Hepatocyte (in vitro differentiated cells): ENCODE measurements around the gene GIMD1. TPM values are rescaled to one million over a fixed set of nuclear protein-coding genes. Genes with fewer than 3 reads are reported as not detected.
A peak's percentile ranks its signal among the peaks of the same experiment; 100 is the strongest.

Experiments used
- DNase-seq: peaks from one replicate; pipeline ENCODE4 v3.0.0-alpha.2; 2016; ENCODE audit warnings: low spot score
- H2AFZ ChIP-seq: fragments of 200-600 bp; sonication (generic); 2 replicates; pipeline ENCODE4 v1.6.0; 2016; ENCODE audit warnings: antibody characterized with exemption, mild to moderate bottlenecking
- H3K27ac ChIP-seq: fragments of 200-600 bp; sonication (generic); 2 replicates; pipeline ENCODE4 v1.5.1; 2016; ENCODE audit warnings: mild to moderate bottlenecking
- H3K27me3 ChIP-seq: fragments of 200-600 bp; sonication (generic); 2 replicates; pipeline ENCODE4 v1.6.1; 2016
- H3K36me3 ChIP-seq: fragments of 200-600 bp; sonication (generic); replicated peaks from 2 replicates; pipeline ENCODE4 v1.5.1; 2016; ENCODE audit warnings: low read depth; ENCODE audit not compliant: insufficient read depth
- H3K4me1 ChIP-seq: fragments of 200-600 bp; sonication (generic); 2 replicates; pipeline ENCODE4 v1.5.1; 2016; ENCODE audit warnings: mild to moderate bottlenecking, moderate library complexity; ENCODE audit not compliant: insufficient read depth
- H3K4me2 ChIP-seq: fragments of 200-600 bp; sonication (generic); 2 replicates; pipeline ENCODE4 v1.6.0; 2016
- H3K4me3 ChIP-seq: fragments of 200-600 bp; sonication (generic); 2 replicates; pipeline ENCODE4 v1.5.1; 2016; ENCODE audit warnings: mild to moderate bottlenecking
- H3K79me2 ChIP-seq: fragments of 200-600 bp; sonication (generic); 2 replicates; pipeline ENCODE4 v1.6.0; 2017; ENCODE audit warnings: mild to moderate bottlenecking
- H3K9me2 ChIP-seq: fragments of 200-600 bp; sonication (generic); replicated peaks from 2 replicates; pipeline ENCODE4 v1.6.0; 2017; ENCODE audit warnings: mild to moderate bottlenecking; ENCODE audit not compliant: insufficient read depth
- H3K9me3 ChIP-seq: fragments of 200-600 bp; sonication (generic); 2 replicates; pipeline ENCODE4 v1.5.1; 2016; ENCODE audit warnings: low read depth, mild to moderate bottlenecking
- H4K20me1 ChIP-seq: fragments of 200-600 bp; sonication (generic); 2 replicates; pipeline ENCODE4 v1.6.0; 2016; ENCODE audit warnings: mild to moderate bottlenecking; ENCODE audit not compliant: insufficient read depth, poor library complexity, severe bottlenecking
- EZH2 ChIP-seq: fragments of 200-600 bp; sonication (generic); IDR thresholded peaks from 2 replicates; pipeline ENCODE4 v1.6.1; 2016; ENCODE audit warnings: antibody characterized with exemption, mild to moderate bottlenecking, borderline replicate concordance
- EZH2phosphoT487 ChIP-seq: fragments of 200-600 bp; sonication (generic); IDR thresholded peaks from one replicate; pipeline ENCODE4 v1.6.1; 2018; ENCODE audit warnings: antibody characterized with exemption, mild to moderate bottlenecking, low read depth, moderate library complexity; ENCODE audit not compliant: unreplicated experiment, severe bottlenecking
- WGBS: methylation state at CpG from one replicate; pipeline ENCODE4 v1.1.6; 2016; ENCODE audit warnings: low lambda C conversion rate; ENCODE audit errors: missing lambda C conversion rate; 5-methylcytosine and 5-hydroxymethylcytosine counted together
- polyA plus RNA-seq: library from polyadenylated mRNA; unstranded; fragments of >200 nt; fragmentation: Nextera tagmentation; extraction: Ambion mirVana; gene quantifications from 2 replicates; pipeline ENCODE4 v1.2.1, GENCODE V29; 2016
- total RNA-seq: library from RNA; depleted of rRNA; stranded (reverse); fragments of >200 nt; gene quantifications from 2 replicates; pipeline ENCODE4 v1.2.3, GENCODE V29; 2014
- TF ChIP-seq, protein P1 (sequence below): fragments of 200-600 bp; sonication (generic); IDR thresholded peaks from 2 replicates; pipeline ENCODE4 v1.5.1; 2016; ENCODE audit warnings: antibody characterized with exemption, mild to moderate bottlenecking; ENCODE audit not compliant: poor library complexity

The GIMD1 gene
- total and polyA plus RNA-seq, 2 experiments from 2014 or later, result not detected

DNA sequence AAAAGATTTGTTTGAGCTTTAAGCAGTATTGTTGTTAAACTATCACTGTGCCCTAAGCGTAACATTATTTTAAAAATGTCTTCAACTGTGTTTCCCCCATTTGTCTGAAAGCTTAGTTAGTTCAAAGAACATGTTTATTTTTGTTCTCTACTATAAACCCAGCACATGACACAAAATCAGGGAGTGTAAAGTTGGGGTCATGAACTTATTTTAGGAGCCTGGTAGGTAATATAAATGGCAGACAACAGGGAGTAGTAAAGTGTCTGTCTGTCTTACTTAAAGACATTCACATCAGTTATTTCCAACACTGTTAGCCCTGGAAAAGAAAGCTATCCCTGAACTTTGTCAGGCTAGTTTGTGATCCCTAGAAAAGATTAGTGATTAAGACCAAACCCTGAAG lies 48.3 kb downstream of the GIMD1 start:
- H3K4me3 ChIP-seq, result no peak overlapping the region
- H3K27me3 ChIP-seq, result no peaks in the 10 kb centered on the region
- H3K9me2 ChIP-seq, result no peaks in the 10 kb centered on the region
- H3K36me3 ChIP-seq, result no peaks in the 10 kb centered on the region
- TF ChIP-seq EZH2phosphoT487 (no peak), EZH2 (no peak)
- TF ChIP-seq, protein P1, sequence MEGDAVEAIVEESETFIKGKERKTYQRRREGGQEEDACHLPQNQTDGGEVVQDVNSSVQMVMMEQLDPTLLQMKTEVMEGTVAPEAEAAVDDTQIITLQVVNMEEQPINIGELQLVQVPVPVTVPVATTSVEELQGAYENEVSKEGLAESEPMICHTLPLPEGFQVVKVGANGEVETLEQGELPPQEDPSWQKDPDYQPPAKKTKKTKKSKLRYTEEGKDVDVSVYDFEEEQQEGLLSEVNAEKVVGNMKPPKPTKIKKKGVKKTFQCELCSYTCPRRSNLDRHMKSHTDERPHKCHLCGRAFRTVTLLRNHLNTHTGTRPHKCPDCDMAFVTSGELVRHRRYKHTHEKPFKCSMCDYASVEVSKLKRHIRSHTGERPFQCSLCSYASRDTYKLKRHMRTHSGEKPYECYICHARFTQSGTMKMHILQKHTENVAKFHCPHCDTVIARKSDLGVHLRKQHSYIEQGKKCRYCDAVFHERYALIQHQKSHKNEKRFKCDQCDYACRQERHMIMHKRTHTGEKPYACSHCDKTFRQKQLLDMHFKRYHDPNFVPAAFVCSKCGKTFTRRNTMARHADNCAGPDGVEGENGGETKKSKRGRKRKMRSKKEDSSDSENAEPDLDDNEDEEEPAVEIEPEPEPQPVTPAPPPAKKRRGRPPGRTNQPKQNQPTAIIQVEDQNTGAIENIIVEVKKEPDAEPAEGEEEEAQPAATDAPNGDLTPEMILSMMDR, result no peak
- peak overlapping the region; percentile 2 for H3K27ac ChIP-seq
- 83% methylated on average over 1 of the region's 1 CpG for WGBS
- no peak overlapping the region for H2AFZ ChIP-seq
- peaks cover 74% of the 10 kb centered on the region for H3K79me2 ChIP-seq
- H3K4me2 ChIP-seq, result peak overlapping the region; percentile 89
- DNase-seq, result no peak
- H4K20me1 ChIP-seq, result peaks cover 2% of the 10 kb centered on the region
- H3K4me1 ChIP-seq, result peaks cover 6% of the 10 kb centered on the region
- H3K9me3 ChIP-seq, result no peaks in the 10 kb centered on the region

GRCh38 chr4:106318511-106318910 lies 50.1 kb downstream of the GIMD1 start:
- Histone ChIP-seq H2AFZ (no peak overlapping the region), H3K36me3 (no peaks in the 10 kb centered on the region), H3K27me3 (no peaks in the 10 kb centered on the region), H3K4me3 (no peak overlapping the region), H3K9me2 (no peaks in the 10 kb centered on the region), H4K20me1 (peaks cover 2% of the 10 kb centered on the region), H3K79me2 (peaks cover 78% of the 10 kb centered on the region), H3K9me3 (no peaks in the 10 kb centered on the region), H3K4me1 (peaks cover 10% of the 10 kb centered on the region), H3K4me2 (peak overlapping the region; percentile 89), H3K27ac (no peak overlapping the region)
- TF ChIP-seq EZH2phosphoT487, result no peak
- no peak for DNase-seq

GRCh38 chr4:106317815-106318214 lies 50.8 kb downstream of the GIMD1 start:
- no peak overlapping the region for H2AFZ ChIP-seq
- peaks cover 10% of the 10 kb centered on the region for H3K4me1 ChIP-seq
- no peak for TF ChIP-seq EZH2
- TF ChIP-seq, protein P1, result no peak
- no peak for TF ChIP-seq EZH2phosphoT487
- 73% methylated on average over 1 of the region's 1 CpG for WGBS
- peaks cover 78% of the 10 kb centered on the region for H3K79me2 ChIP-seq
- no peaks in the 10 kb centered on the region for H3K36me3 ChIP-seq
- peak overlapping the region; percentile 74 for H3K4me3 ChIP-seq
- peak overlapping the region; percentile 89 for H3K4me2 ChIP-seq
- peak overlapping the region; percentile 99 for H3K27ac ChIP-seq
- no peak for DNase-seq
- no peaks in the 10 kb centered on the region for H3K27me3 ChIP-seq
- no peaks in the 10 kb centered on the region for H3K9me2 ChIP-seq
- H4K20me1 ChIP-seq, result peaks cover 2% of the 10 kb centered on the region
- H3K9me3 ChIP-seq, result no peaks in the 10 kb centered on the region

- no peaks in the 10 kb centered on the region for H3K9me2 ChIP-seq
- peaks cover 2% of the 10 kb centered on the region for H4K20me1 ChIP-seq
- peak overlapping the region; percentile 74 for H3K4me3 ChIP-seq
- H3K27ac ChIP-seq, result peak overlapping the region; percentile 99
- H3K4me1 ChIP-seq, result peaks cover 10% of the 10 kb centered on the region
- no peaks in the 10 kb centered on the region for H3K27me3 ChIP-seq
- H3K9me3 ChIP-seq, result no peaks in the 10 kb centered on the region
- no peaks in the 10 kb centered on the region for H3K36me3 ChIP-seq
- peaks cover 80% of the 10 kb centered on the region for H3K79me2 ChIP-seq
- DNase-seq, result peak; percentile 15
- TF ChIP-seq, protein P1, result no peak
- TF ChIP-seq EZH2phosphoT487 (no peak), EZH2 (no peak)
- 6% methylated on average over 13 of the region's 13 CpGs for WGBS
- peak overlapping the region; percentile 89 for H3K4me2 ChIP-seq
- peak overlapping the region; percentile 73 for H2AFZ ChIP-seq
Measured at GRCh38 chr4:106316773-106317409, 51.7 kb downstream of the GIMD1 start.
